Dermis blood vessel endothelial cell (primary cell): ENCODE results near the gene HOXD10. TPM values are rescaled to one million over a fixed set of nuclear protein-coding genes. Genes with fewer than 3 reads are reported as not detected.
A peak's percentile ranks its signal among the peaks of the same experiment; 100 is the strongest.

ENCODE experiments used
- DNase-seq: peaks from one replicate; pipeline ENCODE4 v3.0.0; 2010
- total RNA-seq: library from RNA; depleted of rRNA; stranded (reverse); fragments of >200 nt; gene quantifications from 2 replicates; pipeline ENCODE4 v1.2.3, GENCODE V29; 2014

Gene HOXD10
- 7.7 and 15.2 TPM in 2 replicates for total RNA-seq

DNA sequence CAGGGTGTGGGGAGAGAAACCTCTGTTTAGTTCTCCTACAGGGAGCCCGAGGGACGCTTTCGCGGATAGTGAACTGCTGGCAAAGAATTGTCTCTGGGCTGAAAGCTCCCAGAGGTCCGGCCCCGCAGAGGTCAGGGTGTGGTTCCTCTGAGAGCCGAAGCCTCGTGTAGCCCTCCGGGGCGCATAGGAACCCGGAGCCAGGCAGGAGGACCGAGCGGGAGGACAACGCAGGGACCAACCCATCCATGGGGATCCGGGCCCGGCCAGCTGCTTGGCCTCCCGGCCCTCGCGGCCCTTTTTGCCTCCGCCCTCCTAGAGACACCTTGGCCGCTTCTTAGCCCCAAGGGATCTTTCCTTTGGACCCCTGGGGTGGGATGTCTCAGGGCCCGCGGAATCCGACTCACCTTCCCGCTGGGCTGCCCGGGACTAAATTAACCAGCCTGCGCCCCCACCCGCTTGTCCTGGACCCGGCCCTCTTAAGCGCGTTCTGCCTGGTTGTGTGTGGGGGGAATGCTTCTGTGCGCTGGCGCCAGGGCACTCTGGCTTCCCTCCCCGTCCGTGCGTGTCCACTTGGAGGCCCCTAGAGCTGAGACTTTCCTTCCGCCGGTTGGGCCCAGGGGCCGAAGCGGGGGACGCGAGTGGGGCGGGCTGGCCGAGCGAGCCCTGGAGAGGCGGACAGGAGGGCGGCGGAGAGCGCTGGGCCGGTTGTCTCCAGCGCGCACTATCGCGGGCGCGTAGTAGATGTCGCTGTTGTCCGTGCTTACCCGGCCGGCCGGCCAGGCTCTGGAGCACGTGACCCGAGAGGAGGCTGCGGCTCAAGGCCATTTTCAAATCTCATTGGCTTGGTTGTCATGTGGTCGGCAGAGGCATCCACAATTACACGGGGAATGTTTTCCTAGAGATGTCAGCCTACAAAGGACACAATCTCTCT lies at the start of gene HOXD10:
Gene HOXD10, plus strand, starts transcription at position 896 of the 931 bp plus-strand sequence. CDS start 56 bp downstream, outside the sequence.
- DNase-seq: peak; percentile 98

- no peak for DNase-seq
These were observed 48.8 kb upstream of the HOXD10 start for GRCh38 chr2:176067589-176068418.

DNA sequence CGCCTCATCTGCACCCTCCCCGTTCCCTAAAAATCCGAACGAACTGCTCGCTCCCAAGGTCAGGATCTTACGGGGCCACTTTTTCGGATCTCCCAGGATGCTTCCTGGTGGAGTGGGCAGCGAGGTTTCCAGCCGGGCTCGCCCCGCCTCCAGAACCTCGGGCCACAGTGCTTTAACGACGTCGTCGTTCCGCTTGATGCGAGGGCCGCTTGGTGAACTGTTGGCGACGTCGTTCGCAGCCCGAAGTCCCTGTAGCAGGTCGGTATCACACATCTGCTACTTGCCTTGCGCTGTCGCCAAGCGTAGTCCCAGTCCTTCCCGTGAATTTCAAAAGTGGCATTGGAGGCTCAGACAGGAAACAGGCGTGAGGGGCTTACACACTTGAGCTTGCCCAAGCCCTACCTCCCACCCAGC lies 48.2 kb upstream of the HOXD10 start:
- DNase-seq: no peak

DNA sequence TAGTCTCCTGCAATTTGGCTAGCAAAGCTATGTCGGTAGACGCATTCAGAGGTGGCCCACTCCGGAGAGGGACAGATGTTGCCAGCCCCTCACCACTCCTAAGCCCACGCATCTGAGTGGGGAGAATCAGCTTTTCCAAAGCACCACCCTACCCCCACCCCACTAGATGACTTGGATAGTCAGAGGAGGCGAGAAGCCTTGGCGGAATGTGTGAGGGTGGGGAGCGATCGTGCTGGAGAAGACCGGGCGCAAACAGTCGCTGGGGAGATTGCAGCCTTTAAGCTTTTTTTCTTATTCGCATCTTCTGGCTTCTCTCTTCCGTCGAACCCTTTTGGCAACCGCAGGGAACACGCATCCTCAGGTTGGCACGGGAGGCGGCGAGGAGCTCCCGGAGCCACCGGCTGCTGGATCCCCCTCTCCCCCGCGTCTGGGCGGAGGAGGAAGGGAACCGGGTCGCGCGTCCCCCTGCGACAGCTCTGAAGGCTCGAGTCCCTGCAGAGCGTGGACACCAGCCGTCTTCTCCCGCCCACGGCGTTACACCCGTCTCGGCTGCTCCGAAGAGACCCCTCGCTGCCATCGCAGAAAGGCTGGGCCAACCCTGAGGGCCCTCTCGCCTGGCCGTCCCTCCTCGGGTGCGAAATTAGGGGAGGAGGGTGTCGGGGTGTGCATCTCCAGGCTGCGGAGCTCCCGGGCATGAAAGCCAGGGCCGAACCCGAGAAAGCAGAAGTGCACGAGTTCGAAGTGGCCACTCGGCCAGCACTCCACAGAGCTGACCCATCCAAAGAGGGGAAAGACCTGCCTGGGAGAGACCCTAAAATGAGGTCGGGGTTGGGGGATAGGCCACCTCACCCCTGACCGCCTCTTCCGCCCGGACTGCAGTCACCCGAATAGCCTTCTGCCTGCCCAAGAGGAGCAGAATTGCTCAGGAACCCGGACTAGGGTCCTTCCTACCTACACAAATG lies 45.0 kb upstream of the HOXD10 start:
- no peak for DNase-seq

- DNase-seq: no peak
These were observed 44.3 kb upstream of the HOXD10 start for GRCh38 chr2:176072292-176072669.

- DNase-seq: no peak
These were observed 43.4 kb upstream of the HOXD10 start for GRCh38 chr2:176072951-176073904.

- no peak for DNase-seq
These were observed 41.6 kb upstream of the HOXD10 start for GRCh38 chr2:176074919-176075425.

DNA sequence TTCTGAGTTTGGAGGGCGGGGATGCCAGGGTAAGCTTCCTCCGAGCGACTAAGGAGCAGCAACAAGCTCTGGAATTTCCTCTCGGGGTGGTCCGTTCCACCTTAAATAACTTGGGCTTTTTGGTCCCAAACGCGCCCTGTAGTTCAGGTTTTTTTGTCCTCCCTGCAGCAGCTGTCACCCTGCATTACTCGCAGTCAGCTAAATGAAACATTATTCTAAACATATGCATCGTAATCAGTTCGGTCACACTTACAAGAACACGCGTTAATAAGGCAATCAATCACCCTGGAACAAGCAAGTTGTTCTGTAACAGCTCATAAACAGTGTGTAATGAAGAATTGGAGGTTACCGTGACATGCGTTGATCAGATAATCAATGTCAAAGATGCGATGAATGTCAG lies 41.1 kb upstream of the HOXD10 start:
- no peak for DNase-seq

GRCh38 chr2:176076063-176076462 lies 40.5 kb upstream of the HOXD10 start:
- no peak for DNase-seq

GRCh38 chr2:176076796-176077195 lies 39.8 kb upstream of the HOXD10 start:
- no peak for DNase-seq

GRCh38 chr2:176078541-176079284 lies 37.9 kb upstream of the HOXD10 start:
- DNase-seq: no peak

GRCh38 chr2:176079285-176079830 lies 37.2 kb upstream of the HOXD10 start:
- no peak for DNase-seq

DNA sequence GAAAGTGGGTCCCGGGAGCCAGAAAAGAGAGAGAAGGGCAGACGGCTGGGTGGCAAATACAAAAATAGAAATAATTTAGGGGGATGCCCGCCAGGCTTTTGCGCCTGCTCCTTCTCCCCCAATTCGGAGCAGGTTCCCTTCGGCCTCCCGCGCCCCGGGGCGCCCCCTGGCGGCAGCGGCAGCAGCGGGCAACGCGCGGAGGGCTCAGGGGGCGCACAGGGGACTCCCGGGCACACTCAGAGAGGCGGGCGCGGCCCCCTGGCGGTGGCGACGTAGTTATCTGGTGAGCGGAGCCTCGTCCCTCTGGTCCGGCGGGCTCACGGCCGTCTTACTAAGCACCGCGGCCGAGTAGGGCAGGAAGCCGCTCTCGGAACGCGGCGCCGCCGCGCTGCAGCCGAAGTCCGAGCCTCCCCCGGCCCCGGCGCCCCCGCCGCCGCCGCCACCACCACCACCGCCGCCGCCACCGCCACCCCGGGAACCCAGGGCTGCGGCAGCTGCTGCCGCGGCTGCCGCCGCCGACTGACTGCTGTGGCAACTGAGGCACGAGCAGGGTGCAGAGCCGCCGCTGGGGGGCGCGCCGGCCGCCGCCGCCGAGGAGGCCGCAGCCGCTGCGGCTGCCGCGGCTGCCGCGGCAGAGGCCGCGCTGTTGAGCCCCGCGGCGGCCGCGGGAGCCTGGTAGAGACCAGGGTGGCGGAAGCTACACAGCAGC lies 36.6 kb upstream of the HOXD10 start:
- DNase-seq: peak; percentile 66

- DNase-seq: no peak
These were observed 35.8 kb upstream of the HOXD10 start for GRCh38 chr2:176080540-176081375.

DNA sequence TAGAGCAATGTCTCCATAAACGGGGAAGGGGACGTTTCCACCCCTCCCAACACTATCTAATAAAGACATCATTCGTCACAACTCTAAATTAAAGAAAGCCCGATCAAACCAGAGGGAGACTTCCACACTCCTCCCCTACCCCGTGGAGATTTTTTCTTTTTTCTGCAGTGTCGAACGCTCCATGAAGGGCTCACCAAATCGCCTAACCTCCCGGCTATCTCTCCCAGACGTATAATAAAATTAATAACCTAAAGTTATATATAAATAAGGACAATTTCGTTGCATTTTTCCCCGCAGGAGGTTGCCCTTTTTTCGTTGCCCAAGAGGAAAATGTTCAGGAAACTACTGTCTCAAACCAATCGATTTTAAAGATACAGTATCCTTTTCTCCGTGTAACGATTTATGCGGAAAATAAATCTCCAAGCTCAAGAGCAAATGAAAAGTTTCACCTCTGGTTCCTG lies 35.2 kb upstream of the HOXD10 start:
- no peak for DNase-seq

DNA sequence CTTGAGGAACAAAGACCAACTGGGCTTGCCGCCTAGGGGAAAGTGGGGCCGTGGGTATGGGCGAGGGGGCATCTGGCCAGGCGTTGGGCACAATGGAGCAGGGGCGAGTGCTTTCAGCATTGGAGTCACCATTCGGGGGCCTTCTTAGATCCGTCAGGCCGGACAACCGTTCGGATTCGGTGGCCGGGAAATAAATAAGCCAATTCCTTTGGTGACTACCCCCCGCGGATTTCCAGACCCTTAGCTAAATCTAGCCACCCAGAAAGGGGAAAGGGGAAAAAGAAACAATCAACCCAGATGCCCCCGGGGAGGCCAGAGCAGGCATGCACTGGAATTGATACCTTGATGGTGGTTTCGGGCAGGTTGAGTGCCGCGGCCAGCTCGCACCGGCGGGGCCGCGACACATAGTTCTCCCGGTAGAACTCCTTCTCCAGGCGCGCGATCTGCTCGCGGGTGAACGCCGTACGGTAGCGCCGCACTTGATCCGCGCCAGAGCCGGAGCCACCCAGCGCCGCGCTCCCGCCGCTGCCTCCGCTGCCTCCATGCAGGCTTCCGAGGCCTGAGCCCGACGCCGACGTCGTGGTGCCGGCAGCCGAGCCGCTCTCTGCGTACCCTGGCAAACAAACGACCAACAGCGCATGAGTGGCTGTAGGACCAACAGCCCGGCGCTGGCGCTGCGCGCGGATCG lies 34.6 kb upstream of the HOXD10 start:
- no peak for DNase-seq

DNA sequence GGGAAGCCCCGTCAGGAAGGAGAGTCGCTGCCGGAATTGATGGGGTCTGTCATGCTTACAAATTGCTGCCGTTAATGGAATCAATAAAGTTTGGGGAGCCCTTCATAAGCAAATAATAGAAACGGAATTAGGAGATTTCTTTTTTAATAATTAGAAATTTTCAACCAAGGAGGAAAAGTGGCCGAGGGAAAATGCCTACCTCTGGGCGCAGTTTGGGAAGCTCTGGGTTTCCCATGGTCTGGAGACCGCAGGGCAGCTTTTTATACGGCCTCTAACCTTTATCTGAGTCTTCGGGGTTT lies 34.1 kb upstream of the HOXD10 start:
- no peak for DNase-seq
